ENCODE measurements around the gene GSX2. TPM values are rescaled to one million over a fixed set of nuclear protein-coding genes. Genes with fewer than 3 reads are reported as not detected.

The GSX2 gene
- total RNA-seq, 1 donor from 2014 or later: not detected

- H3K9me3 Mint-ChIP-seq (ENCODE audit: unreplicated experiment): no peaks in the 10 kb centered on the region
- no peak for DNase-seq (ENCODE audit: low spot score)
- TF ChIP-seq, protein P1, sequence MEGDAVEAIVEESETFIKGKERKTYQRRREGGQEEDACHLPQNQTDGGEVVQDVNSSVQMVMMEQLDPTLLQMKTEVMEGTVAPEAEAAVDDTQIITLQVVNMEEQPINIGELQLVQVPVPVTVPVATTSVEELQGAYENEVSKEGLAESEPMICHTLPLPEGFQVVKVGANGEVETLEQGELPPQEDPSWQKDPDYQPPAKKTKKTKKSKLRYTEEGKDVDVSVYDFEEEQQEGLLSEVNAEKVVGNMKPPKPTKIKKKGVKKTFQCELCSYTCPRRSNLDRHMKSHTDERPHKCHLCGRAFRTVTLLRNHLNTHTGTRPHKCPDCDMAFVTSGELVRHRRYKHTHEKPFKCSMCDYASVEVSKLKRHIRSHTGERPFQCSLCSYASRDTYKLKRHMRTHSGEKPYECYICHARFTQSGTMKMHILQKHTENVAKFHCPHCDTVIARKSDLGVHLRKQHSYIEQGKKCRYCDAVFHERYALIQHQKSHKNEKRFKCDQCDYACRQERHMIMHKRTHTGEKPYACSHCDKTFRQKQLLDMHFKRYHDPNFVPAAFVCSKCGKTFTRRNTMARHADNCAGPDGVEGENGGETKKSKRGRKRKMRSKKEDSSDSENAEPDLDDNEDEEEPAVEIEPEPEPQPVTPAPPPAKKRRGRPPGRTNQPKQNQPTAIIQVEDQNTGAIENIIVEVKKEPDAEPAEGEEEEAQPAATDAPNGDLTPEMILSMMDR (IDR thresholded peaks at IDR 0.05; ENCODE audit: unreplicated experiment): no peak
- peak overlapping the region; percentile 94 for H3K4me3 Mint-ChIP-seq (ENCODE audit: unreplicated experiment)
- peak overlapping the region; percentile 62 for H3K27ac Mint-ChIP-seq (ENCODE audit: unreplicated experiment)
- H3K4me1 Mint-ChIP-seq (ENCODE audit: unreplicated experiment): peaks cover 59% of the 10 kb centered on the region
- peaks cover 27% of the 10 kb centered on the region for H3K27me3 Mint-ChIP-seq (ENCODE audit: unreplicated experiment)
- peaks cover 12% of the 10 kb centered on the region for H3K36me3 Mint-ChIP-seq (ENCODE audit: low read depth, unreplicated experiment)
These were observed 37.6 kb upstream of the GSX2 start for GRCh38 chr4:54062392-54062791.

- Mint-ChIP-seq H3K27ac (ENCODE audit: unreplicated experiment) (peak overlapping the region; percentile 89), H3K36me3 (ENCODE audit: low read depth, unreplicated experiment) (peaks cover 12% of the 10 kb centered on the region), H3K4me3 (ENCODE audit: unreplicated experiment) (peak overlapping the region; percentile 94), H3K4me1 (ENCODE audit: unreplicated experiment) (peaks cover 55% of the 10 kb centered on the region), H3K27me3 (ENCODE audit: unreplicated experiment) (peaks cover 30% of the 10 kb centered on the region), H3K9me3 (ENCODE audit: unreplicated experiment) (no peaks in the 10 kb centered on the region)
- DNase-seq (ENCODE audit: low spot score): no peak
- TF ChIP-seq, protein P1 (IDR thresholded peaks at IDR 0.05; ENCODE audit: unreplicated experiment): no peak
These were observed 36.7 kb upstream of the GSX2 start for GRCh38 chr4:54063229-54063628.

DNA sequence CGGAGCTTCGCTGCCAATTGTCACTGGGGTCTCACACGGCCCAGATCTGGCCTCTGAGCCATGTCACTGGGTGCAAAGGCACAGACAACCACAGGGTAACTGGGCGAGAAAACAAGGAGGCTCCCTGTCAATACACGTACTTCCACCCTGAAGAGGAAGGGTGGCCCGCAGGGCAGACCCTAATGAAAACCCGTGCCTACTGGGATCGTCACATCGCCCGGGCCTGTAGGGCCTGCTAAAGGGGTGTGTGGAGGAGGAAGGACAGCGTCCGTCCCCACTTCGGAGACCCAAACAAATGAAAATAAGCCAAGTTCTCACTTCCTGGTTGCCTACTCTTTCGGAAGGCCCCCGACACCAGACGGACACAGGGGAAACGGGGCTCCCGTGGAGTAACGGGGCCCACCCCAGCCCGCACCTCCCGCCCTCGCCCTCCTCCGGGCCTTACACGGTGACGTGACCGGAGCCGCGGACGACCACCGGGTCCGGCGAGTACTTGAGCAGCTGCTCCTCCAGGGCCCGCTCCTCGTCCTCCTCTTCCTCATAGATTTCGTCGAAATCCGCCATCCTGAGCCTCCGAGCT lies 36.1 kb upstream of the GSX2 start:
- Mint-ChIP-seq H3K4me3 (ENCODE audit: unreplicated experiment) (peak overlapping the region; percentile 94), H3K4me1 (ENCODE audit: unreplicated experiment) (peaks cover 55% of the 10 kb centered on the region), H3K36me3 (ENCODE audit: low read depth, unreplicated experiment) (peaks cover 12% of the 10 kb centered on the region), H3K9me3 (ENCODE audit: unreplicated experiment) (no peaks in the 10 kb centered on the region), H3K27ac (ENCODE audit: unreplicated experiment) (peak overlapping the region; percentile 89), H3K27me3 (ENCODE audit: unreplicated experiment) (peaks cover 29% of the 10 kb centered on the region)
- TF ChIP-seq, protein P1 (IDR thresholded peaks at IDR 0.05; ENCODE audit: unreplicated experiment): no peak
- peak; percentile 38 for DNase-seq (ENCODE audit: low spot score)

- DNase-seq (ENCODE audit: low spot score): peak; percentile 96
- peak within 1 kb of the TSS; percentile 94 for H3K4me3 Mint-ChIP-seq (ENCODE audit: unreplicated experiment)
- peak within 1 kb of the TSS; percentile 97 for H3K27ac Mint-ChIP-seq (ENCODE audit: unreplicated experiment)
- TF ChIP-seq, protein P1 (IDR thresholded peaks at IDR 0.05; ENCODE audit: unreplicated experiment): no peak
- peaks cover 55% of the 10 kb centered on the region for H3K4me1 Mint-ChIP-seq (ENCODE audit: unreplicated experiment)
- H3K9me3 Mint-ChIP-seq (ENCODE audit: unreplicated experiment): no peaks in the 10 kb centered on the region
- peaks cover 29% of the 10 kb centered on the region for H3K27me3 Mint-ChIP-seq (ENCODE audit: unreplicated experiment)
- peaks cover 12% of the 10 kb centered on the region for H3K36me3 Mint-ChIP-seq (ENCODE audit: low read depth, unreplicated experiment)
These were observed 35.4 kb upstream of the GSX2 start, which contains the start of gene CHIC2 for GRCh38 chr4:54064317-54065111. TSS of gene CHIC2 (minus strand) at chr4:54064605. CDS start at chr4:54064300, 305 bp downstream.
